K562 (cell line): Measurements from ENCODE around the gene RRAGD. TPM values are rescaled to one million over a fixed set of nuclear protein-coding genes. Genes with fewer than 3 reads are reported as not detected.

Experiments
- ATAC-seq: fragments of 200-7000 bp; cut with Tn5 transposase; 3 replicates; pipeline ENCODE4 v1.9.1; 2020; ENCODE audit warnings: moderate library complexity
- BruUV-seq: library from RNA; stranded (reverse); fragments of 400-500 nt; replicated peaks from 2 replicates; lab custom pipeline; 2021; lab: Mats Ljungman, UMichigan
- CTCF ChIA-PET: fragments of 300-600 bp; formaldehyde crosslinking; extraction: SDS; loops from one replicate; lab custom pipeline; 2021; ENCODE audit warnings: low intra/inter-chr PET ratio; lab: Yijun Ruan, JAX
- POLR2A ChIA-PET: fragments of 300-600, 350-650 bp; sonication (Branson Sonifier 250); formaldehyde crosslinking; extraction: SDS; loops from one replicate; lab custom pipeline; 2021; ENCODE audit warnings: antibody characterized with exemption, inconsistent platforms; lab: Yijun Ruan, JAX
- DNase-seq, 4 experiments: peaks; one replicate each; pipeline versions ENCODE4 v3.0.0 to v3.0.0-alpha.2; 2011 to 2018; ENCODE audit warnings: low spot score in 3 of 4, mixed read lengths in 3 of 4; ENCODE audit errors: extremely low read depth in 1 of 4
- FAIRE-seq: peaks from 2 replicates; lab custom pipeline; 2011; peaks lifted over from hg19 to GRCh38; lab: Jason Lieb, UNC
- H2AFZ ChIP-seq: 2 replicates; pipeline ENCODE4 v1.6.0; 2011; ENCODE audit warnings: low read depth, low read length, control low read depth, inconsistent platforms
- H3K27ac ChIP-seq: fragments of 200-600 bp; 3 replicates; pipeline ENCODE4 v1.8.0; 2011; ENCODE audit warnings: low read depth, mild to moderate bottlenecking, control low read depth, inconsistent platforms, low read length, moderate library complexity, mixed read lengths; ENCODE audit errors: extremely low read depth
- H3K27me3 ChIP-seq, 2 experiments: fragments of 300-600 bp in 1 of 2; 2 replicates in 1 of 2; 3 replicates in 1 of 2; pipeline versions ENCODE4 v1.6.0 to v1.8.0; 2011; ENCODE audit warnings: inconsistent platforms in 2 of 2, low read length in 2 of 2, mild to moderate bottlenecking in 1 of 2, mixed read lengths in 1 of 2, moderate library complexity in 1 of 2; ENCODE audit not compliant: control insufficient read depth in 2 of 2, insufficient read depth in 2 of 2
- H3K36me3 ChIP-seq: fragments of 300-600 bp; 3 replicates; pipeline ENCODE4 v1.8.0; 2011; ENCODE audit warnings: mild to moderate bottlenecking, low read length, inconsistent platforms; ENCODE audit not compliant: control insufficient read depth, insufficient read depth
- H3K4me1 ChIP-seq, 2 experiments: fragments of 200-600 bp in 1 of 2; replicated peaks in 1 of 2; 2 replicates in 1 of 2; 3 replicates in 1 of 2; pipeline versions ENCODE4 v1.5.1 to v1.8.0; 2011; ENCODE audit warnings: inconsistent platforms in 2 of 2, low read length in 2 of 2, mild to moderate bottlenecking in 1 of 2, mixed read lengths in 1 of 2, moderate library complexity in 1 of 2; ENCODE audit not compliant: control insufficient read depth in 2 of 2, insufficient read depth in 2 of 2
- H3K4me2 ChIP-seq: 2 replicates; pipeline ENCODE4 v1.6.1; 2011; ENCODE audit warnings: low read length, control low read depth, inconsistent platforms, mixed read lengths; ENCODE audit not compliant: insufficient read depth
- H3K4me3 ChIP-seq: fragments of 200-600 bp; sonication (generic), shearing (Covaris generic); 2 replicates; pipeline ENCODE4 v1.5.1; 2016; ENCODE audit warnings: control low read depth, inconsistent platforms
- H3K79me2 ChIP-seq: fragments of 200-600 bp; 3 replicates; pipeline ENCODE4 v1.8.0; 2011; ENCODE audit warnings: low read length, inconsistent platforms; ENCODE audit not compliant: control insufficient read depth, insufficient read depth
- H3K9ac ChIP-seq, 2 experiments: 2 replicates each; pipeline versions ENCODE4 v1.6.0 to v1.6.1; 2011; ENCODE audit warnings: low read depth in 2 of 2, low read length in 2 of 2, control low read depth in 1 of 2, inconsistent platforms in 1 of 2, mild to moderate bottlenecking in 1 of 2, mixed read lengths in 1 of 2; ENCODE audit not compliant: insufficient read depth in 1 of 2
- H3K9me1 ChIP-seq: one replicate; pipeline ENCODE4 v1.6.0; 2011; ENCODE audit warnings: inconsistent platforms, mild to moderate bottlenecking, low read length, moderate library complexity; ENCODE audit not compliant: control insufficient read depth, insufficient read depth
- H3K9me3 ChIP-seq: replicated peaks from 2 replicates; pipeline ENCODE4 v1.5.1; 2011; ENCODE audit warnings: low read depth, low read length, inconsistent platforms; ENCODE audit not compliant: control insufficient read depth, insufficient read depth
- H4K20me1 ChIP-seq: replicated peaks from 2 replicates; pipeline ENCODE4 v1.6.1; 2011; ENCODE audit warnings: low read length, inconsistent platforms, mixed read lengths; ENCODE audit not compliant: control insufficient read depth, insufficient read depth
- E2F3 ChIP-seq: fragments of 250-450 bp; sonication (Bioruptor Pico); IDR thresholded peaks from 2 replicates; pipeline ENCODE4 v1.4.0; 2020; ENCODE audit warnings: mild to moderate bottlenecking
- MED1 ChIP-seq: sonication (generic); formaldehyde crosslinking; IDR thresholded peaks from 2 replicates; pipeline ENCODE4 v1.8.1; 2023; ENCODE audit warnings: missing genetic modification reagents, borderline replicate concordance
- PBX2 ChIP-seq, 2 experiments: IDR thresholded peaks in 1 of 2; conservative IDR thresholded peaks in 1 of 2; 2 replicates each; pipeline ENCODE4 v1.6.1; 2016; ENCODE audit warnings: low read depth in 2 of 2, mild to moderate bottlenecking in 1 of 2, missing compliant biosample characterization in 1 of 2, missing genetic modification characterization in 1 of 2, moderate library complexity in 1 of 2
- U2AF1 ChIP-seq: fragments of 200-400 bp; formaldehyde crosslinking; optimal IDR thresholded peaks from 2 replicates; pipeline ENCODE3; 2017; ENCODE audit warnings: mild to moderate bottlenecking, low read depth, low read length, moderate library complexity
- U2AF2 ChIP-seq: fragments of 200-400 bp; formaldehyde crosslinking; optimal IDR thresholded peaks from 2 replicates; pipeline ENCODE3; 2017; ENCODE audit warnings: low read depth, mild to moderate bottlenecking, low read length
- ZBTB11 ChIP-seq, 3 experiments: fragments of 200-800 bp in 1 of 3; fragments of 250-450 bp in 1 of 3; fragments of 450-650 bp in 1 of 3; sonication (Bioruptor Pico) in 1 of 3; sonication (Bioruptor generic) in 1 of 3; formaldehyde crosslinking in 1 of 3; IDR thresholded peaks; 2 replicates each; pipeline versions ENCODE4 v1.6.1 to v1.8.0; 2016 to 2022; ENCODE audit warnings: mild to moderate bottlenecking in 2 of 3, missing genetic modification characterization in 2 of 3, missing compliant biosample characterization in 1 of 3, moderate library complexity in 1 of 3
- ZNF830 ChIP-seq: fragments of 250-450 bp; sonication (Bioruptor Pico); IDR thresholded peaks from 2 replicates; pipeline ENCODE4 v1.5.0; 2021; ENCODE audit warnings: mild to moderate bottlenecking
- WGBS: fragments of 100-300 bp; shearing (Covaris generic); methylation state at CpG from one replicate; pipeline ENCODE4 v1.1.6; 2016; ENCODE audit warnings: low coverage, mixed read lengths; ENCODE audit not compliant: insufficient coverage; ENCODE audit errors: missing lambda C conversion rate; 5-methylcytosine and 5-hydroxymethylcytosine counted together
- in situ Hi-C: fragments of 300-500 bp; cut with MboI; formaldehyde crosslinking; loops from 4 replicates; pipeline ENCODE4 v1.15.0; 2018; ENCODE audit warnings: inconsistent platforms, mixed read lengths
- intact Hi-C: fragments of 100-400 bp; cut with micrococcal nuclease; formaldehyde crosslinking; loops from 2 replicates; pipeline ENCODE4 v1.14.2; 2022
- polyA plus RNA-seq, 8 experiments: library from polyadenylated mRNA; depleted of rRNA in 4 of 8; stranded (reverse) in 5 of 8; unstranded in 3 of 8; fragments of >200 nt; fragmentation: Nextera tagmentation in 2 of 8; fragmentation: Illumina TruSeq in 1 of 8; extraction: Ambion mirVana in 2 of 8; extraction: Trizol in 1 of 8; gene quantifications; 2 replicates each; pipeline versions ENCODE4 v1.2.1 to v1.2.3, GENCODE V29; 2011 to 2014; ENCODE audit warnings: inconsistent platforms in 1 of 8, missing spikeins in 1 of 8
- total RNA-seq, 7 experiments: library from RNA; depleted of rRNA in 6 of 7; stranded (reverse); fragments of >200 nt in 6 of 7; fragmentation: Illumina TruSeq in 2 of 7; extraction: Trizol in 2 of 7; gene quantifications; 2 replicates each; pipeline versions ENCODE4 v1.2.1 to v1.2.3, GENCODE V29; 2011 to 2021; ENCODE audit warnings: low replicate concordance in 1 of 7

The RRAGD gene
- total and polyA plus RNA-seq, 9 of the 15 experiments (the other 6 are each of a cell fraction or from before 2014, with no cell fraction given) = 0.03 to 0.07 (median 0.04) TPM; not detected in 6

GRCh38 chr6:89360415-89360999 lies 51.6 kb downstream of the RRAGD start:
- Histone ChIP-seq H4K20me1 (no peaks in the 10 kb centered on the region), H3K4me1 (no peaks in the 10 kb centered on the region), H3K27me3 (peaks cover 0 to 5% of the 10 kb centered on the region in 2 experiments; a peak in 1 of 5 replicates), H3K79me2 (no peaks in the 10 kb centered on the region), H2AFZ (no peak overlapping the region), H3K36me3 (no peaks in the 10 kb centered on the region), H3K4me3 (no peak overlapping the region), H3K9ac (no peak overlapping the region), H3K9me1 (no peaks in the 10 kb centered on the region), H3K27ac (no peak overlapping the region), H3K9me3 (no peaks in the 10 kb centered on the region), H3K4me2 (no peak overlapping the region)
- DNase-seq = no peak
- in situ Hi-C loops = no loop called here
- ATAC-seq = no peak
- ChIA-PET CTCF (interaction anchor here (0.6 kb wide), 2 partner anchors 97 to 580 kb away, joined by 3 to 6 read pairs; no protein-coding TSS in a partner anchor), POLR2A (no interaction called here)
- BruUV-seq = no TSS peak
- 50% methylated on average over 2 of the region's 2 CpGs for WGBS
- intact Hi-C loops = no loop called here
- TF ChIP-seq U2AF1 (no peak), ZNF830 (CRISPR knock-in tag) (no peak), MED1 (CRISPR knock-in tag) (no peak), ZBTB11 (CRISPR knock-in tag; IDR thresholded peaks at IDR 0.05) (no peak), PBX2 (CRISPR knock-in tag; IDR thresholded peaks at IDR 0.05; ENCODE audit: low read depth) (no peak), PBX2 (tag; conservative IDR thresholded peaks at IDR 0.05; ENCODE audit: low read depth) (no peak), E2F3 (CRISPR knock-in tag) (no peak), U2AF2 (no peak)
- no peak for FAIRE-seq
